Measurements from ENCODE around the gene DST.

The DST gene

DNA sequence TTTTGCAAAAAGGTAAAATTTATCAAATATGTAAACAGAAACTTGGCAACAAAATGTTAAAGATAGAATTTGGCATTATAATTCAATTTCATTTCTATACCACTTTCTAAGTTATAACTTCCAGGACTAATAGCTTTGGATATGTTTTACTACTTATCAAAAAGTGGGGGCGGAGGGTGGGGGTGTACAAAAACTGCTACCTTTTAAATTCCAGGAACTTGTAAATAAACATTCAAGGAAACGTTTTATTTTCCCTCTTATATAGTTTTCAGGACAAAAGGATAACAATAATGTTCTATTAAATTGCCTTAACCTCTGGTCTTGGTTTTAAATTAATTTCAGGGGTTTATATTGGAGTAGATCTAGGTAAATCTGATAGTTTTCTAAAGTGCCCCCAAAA, 103.8 kb downstream of the DST start:
- DNase-seq (ENCODE audit: low spot score): no peak

DNA sequence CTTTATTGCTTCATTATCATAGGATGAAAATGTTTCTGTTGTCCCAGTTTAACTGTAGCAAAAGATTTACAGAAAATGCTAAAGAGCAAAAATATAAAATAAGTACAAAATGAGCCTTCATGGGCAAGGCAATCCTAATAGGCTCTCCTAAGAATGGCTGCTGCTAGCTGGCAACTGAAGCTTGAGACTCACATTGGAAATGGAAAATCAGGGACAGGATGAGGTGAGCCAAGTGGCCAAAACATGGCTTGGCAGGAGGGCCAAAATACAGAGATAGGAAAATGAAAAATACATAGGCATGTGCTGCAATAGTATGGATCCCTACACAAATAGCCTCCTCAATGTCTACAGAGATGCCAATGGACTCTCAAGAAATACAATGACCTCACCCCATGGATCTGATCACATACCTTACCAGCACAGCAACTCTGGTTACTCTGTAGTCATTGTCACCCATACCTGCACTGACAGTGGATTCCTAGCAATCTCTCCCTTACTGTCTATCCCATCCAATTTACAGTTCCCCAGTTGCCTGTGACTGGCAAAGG, 105.4 kb downstream of the DST start:
- no peak for DNase-seq (ENCODE audit: low spot score)

DNA sequence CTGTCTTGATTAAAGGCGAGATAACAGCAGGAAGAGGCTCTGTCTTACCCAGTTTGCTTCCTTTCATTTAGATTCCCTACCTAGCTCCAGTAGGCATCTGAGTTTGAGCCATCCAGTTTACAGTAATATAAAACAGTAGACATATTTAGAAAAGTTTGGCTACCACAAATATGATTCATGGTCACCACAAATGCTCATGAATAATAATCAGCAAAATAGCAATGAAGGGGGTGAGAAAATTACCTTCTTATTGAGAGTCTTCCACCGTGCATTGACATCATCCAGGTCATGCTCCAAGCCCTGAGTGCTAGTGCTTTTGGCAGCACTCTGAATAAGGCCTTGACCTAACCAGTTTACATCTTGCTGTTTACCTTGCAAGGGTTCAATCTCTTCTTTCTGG, 106.2 kb downstream of the DST start:
- no peak for DNase-seq (ENCODE audit: low spot score)

DNA sequence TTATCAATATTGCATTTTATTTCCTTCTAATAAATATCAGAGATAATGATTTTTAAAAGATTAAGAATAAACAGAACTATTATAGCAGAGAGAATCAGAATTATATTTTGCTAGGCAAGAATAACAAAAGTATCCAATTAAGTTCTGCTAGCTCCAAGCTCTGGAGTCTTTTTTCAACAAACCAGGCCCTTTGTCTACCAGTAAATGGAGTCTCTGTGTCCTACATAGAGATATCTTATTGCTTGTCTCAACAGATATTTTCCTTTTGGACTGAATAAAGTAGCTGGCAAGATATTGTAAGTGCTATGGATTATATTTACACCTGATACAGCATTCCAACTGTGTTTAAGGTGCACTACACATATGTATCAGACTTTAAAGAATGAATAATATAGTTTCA, 107.1 kb downstream of the DST start:
- DNase-seq (ENCODE audit: low spot score): no peak

DNA sequence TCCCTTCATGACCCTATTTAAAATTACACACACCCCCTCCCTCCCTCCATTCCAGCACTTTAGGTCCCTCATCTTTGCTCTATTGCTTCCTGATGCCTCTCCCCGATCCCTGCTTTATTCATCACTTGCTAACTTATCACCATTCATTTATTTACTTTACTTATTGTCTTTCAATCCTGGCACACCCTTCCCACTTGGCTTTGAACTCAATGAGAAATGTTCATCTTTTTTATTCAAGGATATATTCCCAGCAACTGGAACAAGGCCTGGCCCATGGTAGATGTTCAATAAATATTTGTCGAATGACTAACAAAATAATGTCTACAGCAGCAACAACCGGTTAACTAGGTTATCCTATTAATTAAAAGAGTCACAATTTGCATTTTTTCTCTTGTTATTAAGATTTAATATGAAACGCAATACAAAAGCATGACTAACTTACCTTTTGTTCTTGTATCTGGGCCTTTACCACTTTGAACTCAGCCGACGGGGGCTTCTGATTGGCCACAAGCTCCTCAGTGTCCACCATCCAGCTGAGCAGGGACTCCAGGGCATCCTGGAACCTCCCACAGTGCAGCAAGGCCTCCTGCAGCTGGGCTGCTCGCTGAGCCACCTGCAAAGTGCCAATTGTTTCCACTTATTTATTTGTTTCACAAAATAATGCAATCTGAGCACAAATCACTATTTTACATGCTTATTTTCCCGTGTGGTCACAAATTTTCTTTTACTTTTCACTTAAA, 107.8 kb downstream of the DST start:
- no peak for DNase-seq (ENCODE audit: low spot score)

DNA sequence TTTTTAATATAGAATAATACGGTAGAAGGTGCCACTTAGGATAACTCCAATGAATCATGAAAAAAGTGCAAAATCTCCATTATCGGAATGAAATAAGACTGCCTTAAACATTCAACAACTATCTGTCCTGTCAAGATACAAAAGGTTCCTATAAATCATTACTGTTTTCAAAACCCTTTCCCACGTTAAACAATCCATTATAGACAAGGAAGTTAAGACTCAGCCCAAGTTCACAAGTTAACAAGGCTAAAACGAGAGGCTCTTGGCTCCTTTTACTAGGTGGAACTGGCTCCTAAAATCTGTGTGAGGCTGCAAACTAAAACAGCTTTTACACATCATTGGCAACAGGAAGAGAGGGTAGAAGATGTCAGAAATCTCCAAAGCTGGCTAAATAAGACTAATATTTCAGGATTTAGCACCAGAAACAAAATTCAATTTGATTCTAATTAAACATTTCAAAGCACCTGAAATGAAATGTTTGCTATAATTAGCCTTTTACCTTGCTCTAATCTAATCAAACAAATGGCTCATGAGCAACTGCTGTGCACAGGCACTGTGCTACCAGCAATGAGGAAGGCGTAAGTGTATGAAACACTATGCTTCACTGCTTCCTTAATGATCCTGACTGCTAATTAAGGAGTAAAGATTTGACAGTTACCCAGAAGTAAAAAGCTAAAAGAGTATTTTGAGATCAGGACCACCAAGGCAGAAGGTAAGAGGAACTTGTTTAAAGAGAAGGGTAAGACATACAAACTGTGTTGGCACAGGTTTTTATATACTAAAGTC, 109.7 kb downstream of the DST start:
- no peak for DNase-seq (ENCODE audit: low spot score)

DNA sequence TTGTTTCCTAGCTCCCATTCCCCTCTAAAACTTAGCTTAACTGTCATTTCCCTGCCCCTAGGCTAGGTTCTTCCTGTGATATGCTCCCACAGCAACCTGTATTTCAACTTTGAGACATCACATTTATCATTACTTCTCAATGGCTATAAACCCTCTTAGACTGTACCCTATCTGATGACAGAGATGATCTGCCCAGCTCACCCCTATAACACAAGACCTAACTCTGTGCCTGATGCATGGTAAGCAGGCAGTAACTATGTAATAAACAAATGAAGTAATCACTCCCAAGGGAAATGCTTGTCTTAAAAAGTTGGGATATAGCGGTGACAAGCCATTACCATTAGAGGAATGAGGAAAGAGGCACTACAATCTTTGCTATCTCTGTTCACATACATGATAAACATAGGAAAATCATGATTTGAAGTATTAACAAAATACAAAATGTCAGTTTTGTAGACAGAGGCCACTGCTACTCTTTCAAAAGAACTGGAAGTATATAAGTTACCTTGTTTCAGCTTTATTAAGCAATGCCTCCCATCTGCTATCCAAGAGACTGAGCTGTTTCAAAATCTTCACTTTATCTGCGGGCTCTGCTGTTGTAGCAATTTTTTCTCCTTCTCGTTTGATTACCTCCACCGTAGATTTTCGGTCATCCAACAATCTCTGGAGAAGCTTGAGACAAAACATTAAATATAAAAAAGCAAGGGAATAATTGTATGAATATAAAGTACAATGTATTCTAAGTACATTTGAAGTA, 110.7 kb downstream of the DST start:
- DNase-seq (ENCODE audit: low spot score): no peak

DNA sequence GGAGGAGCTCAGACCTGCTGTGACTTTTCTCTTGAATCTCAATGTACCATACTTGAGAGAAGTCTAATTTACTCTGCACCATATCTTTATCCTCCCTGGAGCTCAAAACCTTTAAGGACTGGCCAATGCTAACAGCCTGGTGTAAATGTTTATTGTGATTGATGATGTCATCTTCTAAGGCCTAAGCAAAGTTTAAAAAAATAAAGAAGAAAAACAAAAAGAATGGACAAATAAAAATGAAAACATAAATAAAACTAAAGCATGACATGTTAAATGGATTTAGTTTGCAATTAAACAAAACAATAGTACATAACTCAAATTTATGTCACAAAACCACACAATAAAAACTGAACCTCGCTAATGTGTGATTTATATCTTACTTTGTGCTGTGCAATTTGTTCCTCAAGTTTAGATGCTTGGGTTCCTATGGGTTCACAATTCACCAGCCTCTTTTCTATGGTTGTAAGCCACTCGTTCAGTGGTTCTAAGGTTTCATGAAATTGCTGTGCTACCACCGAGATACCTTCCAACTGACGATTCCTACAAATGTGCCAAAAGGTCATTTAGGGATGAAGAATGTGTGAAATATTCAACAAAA, 113.0 kb downstream of the DST start:
- no peak for DNase-seq (ENCODE audit: low spot score)

DNA sequence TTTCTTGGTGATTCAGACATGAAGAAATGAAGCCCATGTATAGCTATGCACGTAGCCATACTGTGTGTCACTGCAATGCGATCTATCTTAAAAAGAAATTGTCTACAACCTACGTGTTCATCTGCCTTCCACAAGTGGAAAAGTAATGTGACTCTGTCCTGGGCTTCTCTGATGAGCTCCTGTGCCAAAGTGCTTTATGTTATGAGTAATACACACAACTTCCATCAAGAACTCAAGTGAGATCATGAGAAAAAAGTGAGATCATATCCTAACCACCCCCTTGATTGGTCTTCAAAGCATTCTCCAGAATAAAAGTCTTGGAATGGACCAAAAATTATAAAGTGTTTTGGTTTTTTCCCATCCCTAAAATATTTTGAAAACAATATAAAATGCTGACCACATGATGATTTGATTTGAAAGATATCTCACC, 114.3 kb downstream of the DST start:
- DNase-seq (ENCODE audit: low spot score): no peak

DNA sequence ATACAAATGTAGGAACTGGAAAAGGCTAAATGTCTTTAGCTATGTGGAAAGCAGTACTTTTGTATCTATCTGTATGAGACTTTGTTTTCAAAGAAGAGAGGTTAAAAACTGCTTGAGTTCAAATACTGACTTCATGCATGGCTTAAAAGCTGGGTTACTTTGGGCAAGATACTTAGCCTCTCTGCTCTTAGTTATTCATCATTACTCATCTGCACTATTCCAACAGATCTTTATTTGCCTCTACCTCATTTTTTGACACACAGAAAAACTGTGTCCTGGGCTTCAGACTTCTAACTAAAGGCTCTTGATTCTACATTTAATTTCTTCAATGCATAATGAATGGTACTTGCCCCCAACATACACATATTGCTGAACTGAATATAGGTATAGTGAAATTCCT, 114.8 kb downstream of the DST start:
- no peak for DNase-seq (ENCODE audit: low spot score)

DNA sequence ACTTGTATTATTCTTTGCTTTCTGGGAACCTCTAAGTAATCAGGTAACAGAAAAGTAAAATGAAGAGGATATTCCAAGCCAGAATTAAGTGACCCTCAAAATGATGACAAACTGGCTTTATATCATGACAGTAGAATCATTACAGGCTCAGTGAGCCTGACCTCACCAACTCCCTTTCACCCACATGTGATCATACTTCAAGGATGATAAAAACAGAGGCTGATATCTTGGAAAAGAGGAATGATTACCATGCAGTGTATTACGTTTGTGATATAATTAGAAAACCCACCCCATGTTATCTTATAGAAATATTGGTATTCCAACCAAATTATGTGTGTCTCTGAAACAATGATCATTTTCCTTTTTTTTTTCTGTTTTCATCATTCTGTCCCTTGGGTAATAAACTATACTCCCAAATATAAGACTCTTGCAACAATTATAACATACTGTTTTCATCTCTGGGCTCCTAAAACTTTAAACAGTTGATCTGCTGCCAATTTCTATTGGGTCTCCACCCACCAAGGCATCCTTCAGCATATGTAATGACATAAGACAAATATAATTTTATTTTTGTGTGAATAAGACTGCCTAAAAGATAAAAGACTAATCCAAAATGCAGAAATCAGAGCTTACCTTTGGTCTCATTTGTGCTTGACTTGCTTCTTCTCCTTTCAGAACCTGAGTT, 115.7 kb downstream of the DST start:
- DNase-seq (ENCODE audit: low spot score): no peak

DNA sequence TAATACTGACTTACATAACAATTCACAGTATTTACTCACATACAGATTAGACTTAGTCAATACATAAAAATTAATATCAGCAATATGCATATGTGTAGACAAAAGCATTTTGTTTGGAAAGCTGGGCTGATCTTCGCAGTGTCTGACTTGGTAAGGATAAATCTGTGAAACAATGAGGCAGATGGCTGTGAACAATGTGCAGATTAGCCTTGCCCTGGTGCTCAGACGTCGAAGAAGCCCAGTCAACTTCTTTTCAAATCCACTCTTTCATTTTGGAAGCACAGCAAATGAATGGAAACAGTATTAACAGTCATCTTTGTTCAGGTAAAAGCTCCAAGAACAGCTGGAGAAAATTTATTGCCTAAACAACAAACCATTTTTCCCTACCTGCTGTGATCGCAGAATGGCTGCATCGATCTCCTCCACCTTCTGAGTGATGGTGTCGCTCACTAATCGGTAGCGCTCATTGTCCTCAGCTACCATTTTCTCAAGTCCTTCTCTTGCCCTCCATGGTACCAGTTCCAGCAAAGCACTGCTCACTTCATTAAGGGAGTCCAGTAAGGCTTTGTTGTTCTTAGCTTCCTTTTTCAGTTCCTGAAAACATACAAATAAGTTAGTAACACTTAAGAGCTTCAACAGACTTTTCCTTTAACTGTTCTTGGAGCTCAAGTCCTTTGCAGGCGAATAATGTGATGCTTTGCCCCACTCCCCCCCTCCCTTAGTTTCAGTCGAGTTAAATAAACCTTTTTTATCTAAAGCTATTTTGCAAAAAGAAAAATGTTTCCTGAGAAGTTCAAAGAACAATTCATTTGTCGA, 116.5 kb downstream of the DST start:
- DNase-seq (ENCODE audit: low spot score): no peak

DNA sequence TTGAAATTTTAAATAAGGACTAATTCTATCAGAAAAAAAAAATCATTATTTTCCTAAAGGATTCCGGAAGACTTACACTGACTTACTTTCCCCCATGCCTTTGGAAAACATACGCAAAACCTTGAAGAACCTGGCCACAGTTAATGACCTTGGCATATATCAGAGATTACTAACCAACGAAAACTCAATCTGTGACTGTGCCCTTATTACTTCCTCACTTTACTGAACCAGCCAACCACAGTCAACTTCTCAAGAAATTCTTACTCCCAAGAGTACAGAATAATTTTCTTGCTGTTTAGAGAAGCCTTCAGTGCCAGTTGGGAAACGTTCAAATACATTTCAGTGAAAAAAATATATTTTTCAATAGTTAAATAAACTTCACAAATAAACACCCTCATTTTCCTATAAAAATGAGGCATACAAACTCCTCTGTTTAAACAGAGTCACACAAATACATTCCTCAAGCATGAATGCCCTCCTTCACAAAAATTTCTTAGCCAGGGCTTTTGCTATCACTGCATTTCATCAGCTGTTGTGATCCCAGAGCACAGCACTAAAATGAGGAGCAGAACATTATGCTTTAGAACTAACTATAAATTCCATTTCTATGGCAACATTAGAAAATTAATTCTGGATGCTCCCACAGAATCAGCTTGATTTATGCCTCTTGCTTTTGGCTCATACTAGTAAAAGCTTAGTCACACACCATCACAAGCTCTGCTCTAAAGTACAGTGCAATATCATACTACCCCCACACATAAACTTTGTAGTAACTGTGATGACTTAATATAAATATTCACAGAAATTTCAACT, 117.6 kb downstream of the DST start:
- DNase-seq (ENCODE audit: low spot score): no peak

DNA sequence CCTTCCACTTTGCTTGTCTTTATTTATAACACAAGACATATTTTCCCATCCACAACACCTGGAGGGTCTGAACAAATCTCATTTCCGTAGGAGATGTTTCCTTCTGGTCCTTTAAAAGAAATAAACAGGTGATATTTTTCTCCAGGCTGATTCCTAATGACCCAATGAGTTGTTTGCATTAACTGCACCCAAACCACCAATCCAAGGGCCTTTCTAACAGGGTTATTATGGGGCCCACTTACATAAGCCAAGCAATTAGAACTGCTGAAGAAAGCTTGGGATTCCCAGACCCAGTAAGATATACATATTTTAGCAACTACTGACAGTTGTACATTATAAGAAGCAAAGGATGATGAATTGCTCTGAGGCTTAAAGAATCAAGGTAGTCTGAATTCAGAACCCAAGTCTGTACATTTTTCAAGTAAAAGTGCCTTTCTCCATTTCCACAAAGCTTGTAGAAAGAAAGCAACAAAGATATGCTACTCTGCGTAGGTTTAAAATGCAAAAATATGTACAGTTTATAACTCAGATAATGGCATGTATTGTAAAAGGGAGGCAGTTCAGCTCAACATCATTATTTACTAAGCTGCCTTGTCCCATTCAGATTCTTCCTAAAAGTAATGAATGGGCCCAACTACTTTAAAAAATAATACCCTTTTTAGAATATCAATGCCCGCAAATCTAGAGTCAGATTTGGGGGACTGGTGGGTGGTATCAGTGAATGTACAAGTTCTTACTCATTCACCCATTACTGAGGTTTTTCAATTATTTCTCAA, 120.0 kb downstream of the DST start:
- no peak for DNase-seq (ENCODE audit: low spot score)

DNA sequence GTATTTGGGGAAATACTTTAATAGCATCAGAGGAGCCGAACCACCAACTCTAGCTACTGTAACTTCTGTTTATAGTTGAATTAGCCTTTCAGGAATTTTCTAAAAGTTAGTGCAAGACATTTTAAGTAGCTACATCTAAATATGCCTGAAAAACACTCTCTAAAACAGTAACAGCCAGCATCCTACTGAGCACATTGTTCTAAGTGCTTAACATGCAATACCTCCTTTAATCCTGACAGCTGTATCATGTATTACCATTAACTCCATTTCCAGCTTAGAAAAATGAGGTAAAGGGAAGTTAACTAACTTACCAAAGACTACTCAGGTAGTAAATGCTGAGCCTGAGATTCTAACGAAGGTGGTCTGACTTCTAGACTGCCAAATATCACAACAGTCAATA, 120.7 kb downstream of the DST start:
- no peak for DNase-seq (ENCODE audit: low spot score)

DNA sequence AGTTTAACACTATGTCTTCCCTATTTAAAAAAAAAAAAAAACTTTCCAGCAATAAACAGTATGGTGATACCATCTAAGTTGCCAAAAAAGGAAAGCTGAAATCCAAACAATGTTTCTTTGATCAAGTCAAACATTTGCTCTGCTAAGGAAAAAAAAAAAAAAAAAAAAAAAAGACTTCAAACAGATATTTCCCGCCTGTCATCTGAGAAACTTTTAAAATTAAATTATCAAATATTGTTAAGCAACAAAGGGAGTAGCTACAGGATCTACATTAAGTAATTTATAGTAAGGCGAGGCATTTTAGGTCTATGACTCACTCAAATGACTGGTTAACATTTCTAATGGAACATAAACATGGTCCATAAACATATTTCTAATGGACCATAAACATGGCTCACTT, 121.2 kb downstream of the DST start:
- DNase-seq (ENCODE audit: low spot score): no peak

DNA sequence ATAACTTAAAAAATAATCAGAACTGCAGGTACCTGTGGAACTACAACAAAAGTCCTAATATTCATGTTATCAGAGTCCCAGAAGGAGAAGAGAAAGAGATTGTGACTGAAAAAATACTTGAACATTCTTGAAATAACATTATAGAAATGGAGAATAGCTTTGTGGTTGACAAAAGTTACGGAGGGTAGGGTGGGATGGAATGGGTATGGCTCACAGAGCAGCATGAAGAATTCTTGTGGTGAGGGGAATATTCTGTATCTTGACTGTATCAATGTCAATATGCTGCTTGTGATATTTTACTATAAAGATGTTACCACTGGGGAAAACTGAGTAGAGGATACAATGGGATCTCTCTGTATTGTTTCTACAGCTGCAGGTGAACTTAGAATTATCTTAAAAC, 122.5 kb downstream of the DST start:
- no peak for DNase-seq (ENCODE audit: low spot score)

DNA sequence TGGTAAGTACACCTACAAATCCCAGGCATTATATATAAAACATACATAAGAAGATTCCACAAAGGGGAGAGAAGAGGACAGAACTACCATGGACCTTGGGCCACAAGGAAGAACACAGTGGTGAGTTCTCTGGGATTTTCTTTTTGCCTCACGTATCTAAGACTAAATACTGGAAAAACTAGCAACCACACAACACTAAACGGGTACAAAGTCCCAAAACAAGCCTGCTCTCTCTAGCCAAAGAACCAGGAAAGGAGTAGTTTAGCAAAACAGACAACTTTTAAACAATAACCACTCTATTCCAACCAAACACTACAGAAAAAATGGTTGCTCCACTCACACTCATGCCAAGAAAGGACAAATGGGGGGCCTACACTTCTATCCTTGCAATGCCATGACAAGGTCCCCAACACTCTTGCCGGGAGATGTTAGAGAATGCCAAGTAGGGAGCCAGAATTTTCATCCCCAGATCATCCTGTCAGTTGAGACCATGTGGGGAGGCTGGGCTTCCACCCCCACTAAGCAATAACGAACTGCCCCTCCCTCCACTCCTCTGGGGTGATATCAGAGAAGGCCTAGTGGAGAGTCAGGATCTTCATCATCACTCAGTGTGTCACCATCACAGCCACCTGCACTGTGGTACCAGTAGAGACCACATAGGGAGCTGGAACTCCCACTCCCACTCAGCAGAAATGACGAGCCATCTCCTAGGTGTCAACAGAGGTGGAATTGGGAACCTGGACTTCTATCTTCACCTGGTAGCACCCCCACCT, 123.5 kb downstream of the DST start:
- DNase-seq (ENCODE audit: low spot score): no peak
